ENCODE results near the gene ESRRG.

DNA sequence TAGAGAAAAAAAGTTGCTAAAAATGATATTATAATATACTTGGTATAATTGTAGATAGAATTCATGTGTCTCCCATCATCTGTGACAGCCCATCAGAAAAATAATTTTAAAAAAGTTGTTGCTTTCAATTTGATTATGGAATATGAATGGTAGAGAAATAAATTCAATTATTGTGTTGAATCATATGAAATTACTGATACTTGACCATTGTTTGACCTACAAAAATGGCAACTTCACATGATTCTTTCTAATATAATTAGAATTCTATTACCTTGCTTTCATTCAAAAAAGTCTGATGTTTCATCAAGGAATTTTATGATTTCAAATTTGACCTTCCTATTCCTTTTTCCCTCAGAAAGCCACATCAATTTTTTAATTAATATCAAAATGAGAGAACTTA lies 11.5 kb downstream of the ESRRG start:
- TF ChIP-seq, protein P1, sequence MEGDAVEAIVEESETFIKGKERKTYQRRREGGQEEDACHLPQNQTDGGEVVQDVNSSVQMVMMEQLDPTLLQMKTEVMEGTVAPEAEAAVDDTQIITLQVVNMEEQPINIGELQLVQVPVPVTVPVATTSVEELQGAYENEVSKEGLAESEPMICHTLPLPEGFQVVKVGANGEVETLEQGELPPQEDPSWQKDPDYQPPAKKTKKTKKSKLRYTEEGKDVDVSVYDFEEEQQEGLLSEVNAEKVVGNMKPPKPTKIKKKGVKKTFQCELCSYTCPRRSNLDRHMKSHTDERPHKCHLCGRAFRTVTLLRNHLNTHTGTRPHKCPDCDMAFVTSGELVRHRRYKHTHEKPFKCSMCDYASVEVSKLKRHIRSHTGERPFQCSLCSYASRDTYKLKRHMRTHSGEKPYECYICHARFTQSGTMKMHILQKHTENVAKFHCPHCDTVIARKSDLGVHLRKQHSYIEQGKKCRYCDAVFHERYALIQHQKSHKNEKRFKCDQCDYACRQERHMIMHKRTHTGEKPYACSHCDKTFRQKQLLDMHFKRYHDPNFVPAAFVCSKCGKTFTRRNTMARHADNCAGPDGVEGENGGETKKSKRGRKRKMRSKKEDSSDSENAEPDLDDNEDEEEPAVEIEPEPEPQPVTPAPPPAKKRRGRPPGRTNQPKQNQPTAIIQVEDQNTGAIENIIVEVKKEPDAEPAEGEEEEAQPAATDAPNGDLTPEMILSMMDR (IDR thresholded peaks at IDR 0.05; ENCODE audit: low read length): no peak
- TF ChIP-seq EZH2 (optimal IDR thresholded peaks at IDR 0.05; ENCODE audit: low read depth, low read length): no peak

Measured in MM.1S (cell line).